Measurements from ENCODE around the gene ADAM20.
"Not testable (repeated sequence)": the region's sequence is repeated elsewhere in the genome, so short reads cannot be mapped to it uniquely, and the experiment has no call there.

Gene ADAM20

GRCh38 chr14:70536830-70537229 lies 2.0 kb upstream of the ADAM20 start:
- no peak for DNase-seq (ENCODE audit: insufficient read length, low spot score)
- no peak for FAIRE-seq
- no peak for TF ChIP-seq PAX5 (IDR thresholded peaks at IDR 0.05; ENCODE audit: insufficient read depth, low read length, severe bottlenecking)
- TF ChIP-seq SPI1 (IDR thresholded peaks at IDR 0.05; ENCODE audit: low read depth, low read length) = peak; percentile 12; the same call in 1 of the 2 replicates

DNA sequence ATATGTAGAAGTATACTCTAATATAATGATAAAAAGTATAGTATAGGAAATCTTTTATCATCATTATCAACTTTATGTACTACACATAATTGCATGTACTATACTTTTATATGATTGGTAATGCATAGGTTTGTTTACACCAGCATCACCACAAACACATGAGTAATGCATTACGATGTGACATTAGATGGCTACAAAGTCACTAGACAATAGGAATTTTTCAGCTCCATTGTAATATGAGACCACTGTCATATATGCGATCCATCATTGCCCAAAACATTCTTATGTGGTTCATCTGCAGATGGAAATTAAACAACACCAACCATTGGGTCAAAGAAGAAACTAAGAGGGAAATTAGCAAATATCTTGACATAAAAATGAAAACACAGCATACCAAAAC lies 4.4 kb downstream of the ADAM20 start:
- DNase-seq (ENCODE audit: insufficient read length, low spot score) (no peak), FAIRE-seq (no peak)
- TF ChIP-seq PAX5 (IDR thresholded peaks at IDR 0.05; ENCODE audit: insufficient read depth, low read length, severe bottlenecking) = no peak

DNA sequence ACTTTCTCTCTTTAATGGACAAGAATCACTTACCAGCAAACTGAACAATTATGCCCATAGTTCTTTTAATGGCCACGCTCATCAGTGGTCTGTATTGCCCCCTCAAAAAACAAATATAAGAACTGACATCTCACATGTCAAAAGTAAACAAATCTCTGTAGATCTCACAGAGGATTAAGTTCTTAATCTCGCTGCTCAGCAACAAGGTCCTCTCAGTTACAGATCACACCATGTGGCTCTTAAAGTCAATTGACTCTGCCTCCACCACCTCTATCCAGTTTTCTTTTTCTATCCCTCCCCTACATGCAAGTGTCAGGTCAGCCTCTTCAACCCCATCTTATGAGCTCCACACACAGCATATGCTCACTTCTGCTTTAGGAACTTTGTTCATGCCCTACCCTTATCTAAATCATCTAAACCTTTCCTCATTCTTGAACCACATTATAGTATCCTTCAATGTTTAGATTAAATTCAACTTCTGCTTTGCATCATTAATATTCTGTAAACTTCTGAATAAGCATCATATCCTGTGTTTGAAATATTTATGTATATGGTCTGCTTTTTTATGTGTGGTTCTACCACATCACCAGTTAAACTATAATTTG lies 7.2 kb downstream of the ADAM20 start:
- DNase-seq (ENCODE audit: insufficient read length, low spot score) (no peak), FAIRE-seq (no peak)
- TF ChIP-seq POU2F2 (IDR thresholded peaks at IDR 0.05; ENCODE audit: low read depth, low read length) (no peak), TAF1 (IDR thresholded peaks at IDR 0.05; ENCODE audit: low read depth, low read length) (no peak), SPI1 (IDR thresholded peaks at IDR 0.05; ENCODE audit: low read depth, low read length) (no peak), PAX5 (IDR thresholded peaks at IDR 0.05; ENCODE audit: insufficient read depth, low read length, severe bottlenecking) (no peak), POLR2A (IDR thresholded peaks at IDR 0.05; ENCODE audit: low read depth, low read length) (no peak), POLR2AphosphoS5 (IDR thresholded peaks at IDR 0.05; ENCODE audit: low read depth, low read length) (no peak)

GRCh38 chr14:70525691-70526090 lies 9.1 kb downstream of the ADAM20 start:
- TF ChIP-seq POU2F2 (IDR thresholded peaks at IDR 0.05; ENCODE audit: low read depth, low read length) = no peak
- no peak for TF ChIP-seq PAX5 (IDR thresholded peaks at IDR 0.05; ENCODE audit: insufficient read depth, low read length, severe bottlenecking)
- TF ChIP-seq POLR2A (IDR thresholded peaks at IDR 0.05; ENCODE audit: low read depth, low read length) = no peak
- DNase-seq (ENCODE audit: insufficient read length, low spot score) (no peak), FAIRE-seq (no peak)

DNA sequence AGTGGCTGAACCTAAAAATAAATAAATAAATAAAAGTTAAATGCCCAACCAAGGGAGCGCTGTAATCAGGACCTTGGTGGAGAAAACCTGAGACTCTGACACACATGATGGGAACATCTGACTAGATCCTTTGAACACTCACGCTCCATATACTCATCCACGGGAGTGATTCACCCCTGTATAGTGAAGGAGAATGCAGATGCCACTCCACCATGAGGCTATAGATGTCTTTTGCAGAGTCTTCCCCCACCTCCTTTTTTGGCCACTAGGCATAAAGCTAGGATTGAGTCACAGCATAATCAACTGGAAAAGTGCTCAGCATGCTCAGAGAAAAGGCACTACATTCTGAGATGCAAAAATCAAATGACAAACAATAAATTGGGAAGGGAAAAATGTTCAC lies 19.0 kb downstream of the ADAM20 start:
- DNase-seq (ENCODE audit: insufficient read length, low spot score) (no peak), FAIRE-seq (no peak)
- TF ChIP-seq PAX5 (IDR thresholded peaks at IDR 0.05; ENCODE audit: insufficient read depth, low read length, severe bottlenecking) (no peak), POU2F2 (IDR thresholded peaks at IDR 0.05; ENCODE audit: low read depth, low read length) (no peak), POLR2A (IDR thresholded peaks at IDR 0.05; ENCODE audit: low read depth, low read length) (no peak), TAF1 (IDR thresholded peaks at IDR 0.05; ENCODE audit: low read depth, low read length) (no peak)

DNA sequence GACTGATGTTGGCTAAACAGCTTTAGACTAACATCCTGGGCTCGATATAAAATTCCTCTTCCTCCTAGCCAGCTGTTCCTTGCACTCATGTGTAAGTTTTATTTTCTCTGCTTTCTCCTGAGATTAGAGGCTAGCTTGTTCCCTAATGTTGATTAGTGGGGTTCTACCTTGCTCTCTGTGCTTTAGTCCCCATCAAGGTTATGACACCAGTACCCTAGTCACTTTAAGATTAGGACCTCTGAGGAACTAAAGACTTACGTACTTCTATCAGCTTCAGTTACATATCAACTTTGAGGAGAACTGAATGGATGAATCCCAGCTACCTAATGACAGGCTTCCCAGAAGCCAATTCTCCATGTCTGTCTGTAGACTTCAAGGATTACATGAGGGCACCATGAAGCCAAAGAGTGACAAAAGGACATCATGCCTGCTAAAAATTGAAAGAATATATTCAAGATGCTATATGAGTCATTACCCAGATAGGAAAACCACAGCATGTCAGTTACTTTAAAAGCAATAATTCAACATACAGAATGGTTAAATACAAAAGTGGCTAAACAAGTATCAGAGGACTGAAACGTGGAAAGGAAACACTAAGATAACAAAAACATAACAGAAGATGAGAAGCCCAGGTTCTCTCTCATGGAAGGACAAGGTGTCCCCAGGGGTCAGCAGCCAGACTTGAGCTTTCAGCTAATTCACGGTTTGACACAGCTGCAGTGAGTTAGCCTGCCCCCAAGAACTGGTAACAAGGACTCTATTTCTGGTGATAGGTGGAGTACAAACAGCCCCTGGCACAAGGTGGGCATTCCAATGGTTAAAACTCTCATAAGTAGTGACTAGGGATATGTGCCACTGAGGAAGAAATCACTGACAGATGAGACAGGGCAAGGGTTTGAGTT lies 20.4 kb downstream of the ADAM20 start:
- TF ChIP-seq POLR2A (IDR thresholded peaks at IDR 0.05; ENCODE audit: low read depth, low read length) = no peak
- no peak for TF ChIP-seq PAX5 (IDR thresholded peaks at IDR 0.05; ENCODE audit: insufficient read depth, low read length, severe bottlenecking)
- TF ChIP-seq POLR2AphosphoS5 (IDR thresholded peaks at IDR 0.05; ENCODE audit: low read depth, low read length) = no peak
- no peak for TF ChIP-seq POU2F2 (IDR thresholded peaks at IDR 0.05; ENCODE audit: low read depth, low read length)
- no peak for TF ChIP-seq TAF1 (IDR thresholded peaks at IDR 0.05; ENCODE audit: low read depth, low read length)
- TF ChIP-seq SPI1 (IDR thresholded peaks at IDR 0.05; ENCODE audit: low read depth, low read length) = no peak
- no peak for DNase-seq (ENCODE audit: insufficient read length, low spot score)
- FAIRE-seq = peak; percentile 23

DNA sequence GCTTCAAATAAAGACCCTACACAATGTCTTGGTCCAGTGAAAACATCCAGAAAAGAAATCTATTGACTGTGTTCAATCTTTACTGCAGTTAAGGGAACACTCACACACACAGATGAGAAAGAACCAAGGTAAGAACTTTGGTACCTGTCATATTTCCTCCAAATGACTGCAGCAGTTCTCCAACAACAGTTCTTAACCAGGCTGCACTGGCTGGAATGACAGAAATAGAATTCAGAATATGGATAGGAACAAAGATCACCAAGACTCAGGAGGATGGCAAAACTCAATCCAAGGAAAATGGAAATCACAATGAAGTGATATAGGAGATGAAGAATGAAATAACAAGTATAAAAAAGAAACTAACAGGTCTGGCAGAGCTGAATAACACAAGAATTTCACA lies 36.6 kb downstream of the ADAM20 start:
- TF ChIP-seq POLR2A (IDR thresholded peaks at IDR 0.05; ENCODE audit: low read depth, low read length) (no peak), SPI1 (IDR thresholded peaks at IDR 0.05; ENCODE audit: low read depth, low read length) (no peak), TAF1 (IDR thresholded peaks at IDR 0.05; ENCODE audit: low read depth, low read length) (no peak), PAX5 (IDR thresholded peaks at IDR 0.05; ENCODE audit: insufficient read depth, low read length, severe bottlenecking) (no peak), POLR2AphosphoS5 (IDR thresholded peaks at IDR 0.05; ENCODE audit: low read depth, low read length) (no peak), POU2F2 (IDR thresholded peaks at IDR 0.05; ENCODE audit: low read depth, low read length) (no peak)
- FAIRE-seq = no peak
- no peak for DNase-seq (ENCODE audit: insufficient read length, low spot score)

DNA sequence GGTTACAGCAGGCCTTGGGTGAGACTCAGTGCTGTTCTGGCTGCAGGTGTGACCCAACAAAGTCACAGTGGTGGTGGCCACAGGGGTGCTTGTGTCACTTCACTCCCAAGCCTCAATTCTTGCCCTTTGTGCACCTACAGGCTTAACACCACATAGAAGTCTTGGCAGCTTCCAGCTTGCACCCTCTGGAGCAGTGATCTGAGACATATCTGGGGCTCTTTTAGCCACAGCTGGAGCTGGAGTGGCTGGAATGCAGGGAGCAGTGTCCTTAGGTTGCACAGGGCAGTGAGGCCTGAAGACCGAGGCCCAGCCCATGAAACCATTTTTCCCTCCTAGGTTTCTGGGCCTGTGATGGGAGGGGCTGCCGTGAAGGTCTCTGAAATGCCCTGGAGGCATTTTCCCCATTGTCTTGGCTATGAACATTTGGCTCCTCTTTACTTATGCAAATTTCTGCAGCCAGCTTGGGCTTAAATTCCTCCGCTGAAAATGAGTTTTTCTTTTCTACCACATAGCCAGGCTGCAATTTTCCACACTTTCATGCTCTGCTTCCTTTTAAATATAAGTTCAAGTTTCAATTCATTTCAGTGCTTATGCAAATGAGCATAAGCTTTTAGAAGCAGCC lies 45.1 kb downstream of the ADAM20 start:
- TF ChIP-seq POLR2AphosphoS5 (IDR thresholded peaks at IDR 0.05; ENCODE audit: low read depth, low read length) = no peak
- no peak for TF ChIP-seq POU2F2 (IDR thresholded peaks at IDR 0.05; ENCODE audit: low read depth, low read length)
- TF ChIP-seq PAX5 (IDR thresholded peaks at IDR 0.05; ENCODE audit: insufficient read depth, low read length, severe bottlenecking) = no peak
- FAIRE-seq = no peak
- DNase-seq (ENCODE audit: insufficient read length, low spot score) = no peak

- not testable (repeated sequence) for DNase-seq (ENCODE audit: insufficient read length, low spot score); FAIRE-seq
These were observed 57.3 kb downstream of the ADAM20 start for GRCh38 chr14:70477356-70478105.

DNA sequence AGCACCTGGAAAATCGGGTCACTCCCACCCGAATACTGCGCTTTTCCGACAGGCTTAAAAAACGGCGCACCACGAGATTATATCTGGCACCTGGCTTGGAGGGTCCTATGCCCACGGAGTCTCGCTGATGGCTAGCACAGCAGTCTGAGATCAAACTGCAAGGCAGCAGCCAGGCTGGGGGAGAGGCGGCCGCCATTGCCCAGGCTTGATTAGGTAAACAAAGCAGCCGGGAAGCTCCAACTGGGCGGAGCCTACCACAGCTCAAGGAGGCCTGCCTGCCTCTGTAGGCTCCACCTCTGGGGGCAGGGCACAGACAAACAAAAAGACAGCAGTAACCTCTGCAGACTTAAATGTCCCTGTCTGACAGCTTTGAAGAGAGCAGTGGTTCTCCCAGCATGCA lies 59.3 kb downstream of the ADAM20 start:
- not testable (repeated sequence) for DNase-seq (ENCODE audit: insufficient read length, low spot score); FAIRE-seq

Measured in GM12891 (cell line).